ENCODE data around the gene BBIP1.

BBIP1 gene, protein sequence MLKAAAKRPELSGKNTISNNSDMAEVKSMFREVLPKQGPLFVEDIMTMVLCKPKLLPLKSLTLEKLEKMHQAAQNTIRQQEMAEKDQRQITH

DNA sequence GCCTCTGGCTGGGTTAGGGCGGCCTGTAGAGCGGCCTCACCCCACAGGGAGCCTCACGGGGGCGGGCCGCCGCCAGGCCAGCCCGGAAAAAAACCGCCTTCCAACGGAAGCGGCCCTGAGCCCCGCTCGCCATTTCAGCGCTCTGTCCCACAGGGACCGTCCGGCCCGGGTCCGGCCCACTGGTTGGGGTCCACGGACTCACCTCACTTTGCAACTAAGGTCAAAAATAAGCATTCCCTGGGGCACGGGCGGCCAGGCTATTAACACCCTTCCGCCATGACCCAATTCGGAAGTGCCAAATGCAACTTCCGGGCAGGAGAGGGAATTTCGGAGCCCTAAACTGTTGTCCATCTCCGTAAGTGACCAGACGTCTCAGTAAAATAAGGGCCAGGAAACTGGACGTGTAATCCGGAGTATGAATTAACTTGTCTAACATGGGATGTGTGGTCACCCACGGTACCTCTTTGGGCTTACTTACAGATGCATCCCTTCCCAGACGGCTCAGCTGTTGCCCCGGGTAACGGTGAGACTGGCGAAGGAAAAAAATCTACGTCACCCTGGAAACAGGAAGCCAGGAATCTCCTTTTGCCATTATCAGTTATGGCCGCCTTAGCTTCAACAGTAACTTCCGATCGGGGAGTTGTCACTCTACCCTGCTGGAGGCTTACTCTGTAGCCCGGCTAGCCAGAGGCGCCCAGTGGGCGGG lies at the start of gene BBIP1:
TSS of gene BBIP1 (minus strand) at position 538 of the 706 bp plus-strand sequence. CDS start 1,023 bp downstream, outside the sequence.
- no peak for DNase-seq

DNA sequence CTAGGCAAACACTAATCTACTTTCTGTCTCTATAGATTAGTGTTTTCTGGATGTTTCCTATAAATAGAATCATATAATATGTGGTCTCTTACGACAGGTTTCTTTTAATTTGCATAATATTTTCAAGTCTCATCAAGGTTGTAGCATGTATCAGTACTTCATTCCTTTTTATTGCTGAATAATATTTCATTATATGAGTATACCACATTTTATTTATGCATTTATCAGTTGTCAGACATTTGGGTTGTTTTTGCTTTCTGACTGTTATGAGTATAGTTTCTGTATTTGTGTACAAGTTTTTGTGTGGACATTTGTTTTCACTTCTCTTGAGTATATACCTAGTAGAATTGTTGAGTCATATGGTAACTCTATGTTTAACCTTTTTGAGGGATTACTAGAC lies 48.7 kb upstream of the BBIP1 start:
- no peak for DNase-seq

DNA sequence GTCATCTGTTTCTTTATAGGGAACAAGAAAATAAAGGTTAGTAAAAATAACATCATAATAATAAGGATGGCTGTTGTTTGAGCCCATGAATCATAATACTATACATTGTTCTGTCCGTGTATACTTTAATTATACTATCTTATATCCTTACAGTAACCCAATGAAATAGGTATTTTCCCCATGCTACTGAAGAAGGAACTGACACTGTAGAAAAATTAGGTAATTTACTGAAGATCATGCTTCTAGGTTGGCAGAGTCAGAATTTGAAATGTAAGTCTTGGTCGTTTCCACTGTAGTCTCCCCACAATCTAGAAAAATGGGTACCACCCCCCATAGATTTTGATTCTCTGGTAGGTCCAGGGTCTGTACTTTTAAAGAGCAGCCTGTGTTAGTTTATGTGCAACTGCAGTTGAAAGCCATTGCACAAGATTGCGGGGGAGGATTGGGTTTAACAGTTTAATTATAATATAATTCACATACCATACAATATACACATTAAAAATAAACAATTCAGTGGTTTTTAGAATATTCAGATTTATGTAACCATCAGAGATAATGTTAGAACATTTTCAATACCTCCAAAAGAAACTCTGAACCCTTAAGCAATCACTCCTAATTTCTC lies 48.1 kb upstream of the BBIP1 start:
- no peak for DNase-seq

DNA sequence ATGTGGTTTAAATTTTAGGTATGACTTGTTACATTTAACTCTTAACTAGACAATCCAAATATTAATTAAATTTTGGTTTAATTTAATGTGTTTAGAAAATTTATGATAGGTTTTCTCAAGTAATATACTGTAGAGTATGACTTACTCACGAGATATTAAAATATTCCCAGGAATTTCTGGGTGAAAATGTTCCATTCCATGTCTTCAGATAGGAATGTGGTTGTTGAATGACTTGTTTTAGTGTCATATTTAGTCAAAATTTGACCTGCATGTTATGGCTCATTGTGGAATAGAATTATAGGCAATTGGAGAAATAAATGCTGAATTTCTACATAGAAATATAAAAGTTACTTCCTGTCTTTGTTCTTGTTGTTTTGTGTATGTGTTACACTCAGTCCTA lies 47.2 kb upstream of the BBIP1 start:
- DNase-seq: no peak

DNA sequence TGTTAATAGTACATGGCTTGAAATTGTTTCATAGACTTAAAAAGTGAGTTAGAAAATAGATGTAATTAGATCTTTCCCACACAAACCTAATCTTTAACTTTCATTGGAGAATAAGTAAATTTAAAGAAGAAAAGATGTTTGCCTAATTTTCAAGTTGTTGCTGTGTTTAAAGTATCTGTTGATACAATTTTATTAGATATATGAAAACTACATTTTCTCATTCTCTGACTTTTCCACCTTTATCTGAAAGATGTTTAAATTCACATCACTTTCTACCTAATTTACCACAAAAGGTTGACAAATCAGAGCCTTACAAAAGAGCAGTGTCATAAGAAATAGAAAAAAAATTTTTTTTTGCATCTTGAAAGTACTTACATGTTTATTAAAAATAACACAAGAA lies 46.2 kb upstream of the BBIP1 start:
- no peak for DNase-seq

DNA sequence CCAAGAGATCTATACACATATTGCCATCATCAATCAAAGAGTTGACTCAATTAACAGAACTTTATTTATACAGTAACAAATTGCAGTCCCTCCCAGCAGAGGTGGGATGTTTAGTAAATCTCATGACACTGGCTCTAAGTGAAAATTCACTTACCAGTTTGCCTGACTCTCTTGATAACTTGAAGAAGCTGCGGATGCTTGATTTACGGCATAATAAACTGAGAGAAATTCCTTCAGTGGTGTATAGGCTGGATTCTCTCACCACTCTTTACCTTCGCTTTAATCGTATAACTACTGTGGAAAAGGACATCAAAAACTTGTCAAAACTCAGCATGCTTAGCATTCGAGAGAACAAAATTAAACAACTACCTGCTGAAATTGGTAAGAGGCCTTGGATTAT lies 45.7 kb upstream of the BBIP1 start:
- no peak for DNase-seq

DNA sequence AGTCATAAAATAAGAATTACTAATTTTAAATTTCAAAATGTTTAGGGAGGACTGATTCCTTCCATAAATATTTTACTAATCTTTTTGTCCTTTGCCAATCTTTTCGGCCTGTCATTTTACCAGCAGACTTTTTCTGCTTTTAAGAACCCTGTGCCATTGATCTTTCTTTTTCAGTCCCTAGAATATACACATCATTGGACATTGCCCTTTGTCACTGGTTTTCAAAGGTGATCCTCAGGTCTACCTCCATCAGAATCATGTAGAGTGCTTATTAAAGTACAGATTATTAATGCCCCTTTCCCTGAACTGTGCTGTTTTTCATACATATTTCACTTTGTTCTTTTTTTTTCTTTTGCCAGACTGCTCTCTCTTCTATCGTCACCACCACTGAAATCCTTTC lies 44.2 kb upstream of the BBIP1 start:
- no peak for DNase-seq

DNA sequence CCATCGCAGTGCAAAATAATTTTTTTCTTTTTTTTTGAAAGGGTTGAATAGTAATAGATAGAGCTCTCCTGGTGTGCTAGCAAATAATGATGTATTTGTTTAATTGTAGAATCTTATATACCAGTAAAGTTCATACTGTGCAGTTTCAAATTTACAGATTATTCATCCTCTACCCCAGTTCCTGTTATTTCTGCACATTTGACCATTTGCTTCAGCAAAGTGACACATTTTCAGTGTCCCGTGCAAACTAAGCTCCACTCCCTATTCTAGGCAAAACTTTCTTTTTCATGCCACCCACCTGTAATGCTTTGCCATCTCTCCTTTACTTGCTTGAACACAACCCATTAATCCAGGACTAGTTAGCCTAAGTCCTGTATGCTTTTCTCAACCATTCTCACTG lies 43.5 kb upstream of the BBIP1 start:
- DNase-seq: no peak

DNA sequence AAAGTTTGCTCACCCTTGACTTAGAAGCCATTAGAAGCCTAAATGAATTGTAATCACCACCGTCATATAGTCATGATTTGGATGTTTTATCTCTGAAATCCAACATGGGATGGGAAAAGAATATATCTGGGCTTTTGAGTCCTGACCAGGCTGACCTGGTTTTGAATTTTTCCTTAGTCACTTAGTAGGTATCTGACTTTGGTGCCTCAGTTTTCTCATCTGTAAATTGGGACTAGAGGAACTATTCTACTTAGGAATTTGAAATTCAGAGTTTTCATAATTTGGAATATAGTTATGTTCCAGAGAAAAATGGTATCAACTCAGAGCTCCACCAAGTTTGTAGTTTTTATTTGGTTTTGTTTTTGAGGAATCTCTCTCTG lies 41.3 kb upstream of the BBIP1 start:
- no peak for DNase-seq

DNA sequence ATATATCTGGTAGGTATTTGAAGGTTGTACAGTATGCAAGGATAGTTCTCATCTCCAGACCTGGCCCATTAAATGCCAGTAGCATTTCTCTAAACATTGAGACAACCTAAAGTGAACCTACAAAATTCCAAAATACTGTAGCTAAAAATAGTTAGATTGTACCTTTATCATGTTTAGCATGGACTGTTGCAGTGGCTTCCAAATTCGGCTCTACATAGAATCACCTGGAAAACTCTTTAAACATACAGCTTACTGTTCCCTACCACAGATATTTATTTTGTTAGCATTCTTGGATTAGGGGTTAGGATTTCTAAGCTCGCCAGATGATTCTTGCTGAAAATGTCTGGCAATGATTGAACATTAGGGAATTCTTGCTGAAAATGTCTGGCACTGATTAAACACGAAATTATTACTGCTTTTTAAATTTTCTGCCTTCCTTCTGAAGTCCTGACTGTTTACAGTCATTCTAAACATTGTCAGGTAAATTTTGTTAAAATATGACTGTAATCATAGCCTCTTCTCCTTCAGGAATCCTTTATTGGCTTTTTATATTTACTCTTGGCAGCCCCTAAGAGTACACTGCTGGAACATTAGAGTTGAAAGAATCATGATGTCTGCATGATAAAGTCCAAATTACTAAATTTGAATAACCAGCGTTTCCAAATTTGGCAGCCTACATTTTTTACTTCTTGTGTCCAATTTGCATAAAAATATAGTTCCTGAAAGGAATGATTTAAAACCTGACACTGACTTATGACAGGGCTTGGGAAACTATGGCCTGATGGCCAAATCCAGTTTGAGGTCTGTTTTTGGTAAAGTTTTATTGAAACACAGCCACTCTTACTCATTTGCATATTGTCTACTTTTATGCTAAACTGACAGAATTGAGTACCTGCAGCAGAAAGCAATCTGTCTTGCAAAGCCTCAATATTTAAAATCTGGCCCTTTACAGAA lies 40.7 kb upstream of the BBIP1 start:
- DNase-seq: no peak

DNA sequence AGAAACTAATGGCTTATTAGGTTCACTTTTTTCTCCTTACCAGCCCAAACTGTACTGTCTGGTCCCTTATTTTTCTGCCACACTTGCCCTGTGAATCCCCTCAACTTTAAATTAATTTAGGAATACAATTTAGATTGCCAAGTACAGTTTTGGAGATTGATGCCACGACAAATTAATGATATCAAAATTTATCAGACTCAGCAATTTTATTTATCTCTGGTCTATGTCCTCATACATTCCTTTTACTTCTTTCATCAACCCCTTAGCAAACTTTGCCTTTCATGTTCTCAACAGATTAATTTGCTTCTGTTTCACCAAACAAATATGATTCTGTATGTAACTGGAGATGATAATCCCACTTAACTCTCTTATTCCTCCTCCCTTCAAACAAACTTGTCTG lies 38.6 kb upstream of the BBIP1 start:
- DNase-seq: no peak

DNA sequence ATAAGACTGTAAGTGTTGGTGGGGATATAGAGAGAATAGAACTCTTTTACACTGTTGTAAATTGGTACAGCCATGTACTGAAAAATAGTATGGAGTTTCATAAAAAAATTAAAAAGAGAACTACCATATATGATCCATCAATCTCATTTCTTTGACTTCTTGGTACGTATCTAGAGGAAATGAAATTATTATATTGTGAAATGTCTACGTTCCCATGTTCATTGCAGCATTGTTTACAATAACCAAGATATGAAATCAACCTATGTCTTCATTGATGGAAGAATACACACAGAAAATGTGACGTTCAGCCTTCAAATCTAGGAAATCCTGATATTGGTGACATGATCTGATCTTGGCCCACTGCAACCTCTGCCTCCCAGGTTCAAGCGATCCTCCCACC lies 32.4 kb upstream of the BBIP1 start:
- no peak for DNase-seq

DNA sequence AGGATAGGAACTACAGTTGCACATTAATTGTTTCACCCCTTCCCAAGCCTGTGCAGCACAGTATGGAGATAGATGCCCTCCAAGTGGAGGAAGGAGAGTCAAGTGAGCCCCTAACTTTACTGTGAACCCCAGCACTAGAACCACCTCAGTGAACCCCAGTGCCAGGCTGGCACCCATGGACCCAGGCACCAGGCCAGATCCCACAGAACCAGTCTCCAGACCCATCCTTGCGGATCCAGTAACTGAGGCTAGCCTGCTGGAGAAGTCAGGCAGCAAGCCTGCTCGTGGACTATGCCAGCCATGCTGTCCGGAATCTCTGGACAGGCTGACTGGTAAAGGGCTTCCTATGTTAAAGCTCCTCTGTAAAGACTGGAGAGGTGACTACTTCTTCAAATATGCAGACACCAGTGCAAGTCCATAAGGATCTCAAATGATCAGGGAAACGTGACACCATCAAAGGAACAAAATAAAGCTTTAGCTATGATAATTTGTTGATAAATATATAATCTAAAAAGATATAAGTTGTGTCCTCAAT lies 28.1 kb upstream of the BBIP1 start:
- DNase-seq: no peak

DNA sequence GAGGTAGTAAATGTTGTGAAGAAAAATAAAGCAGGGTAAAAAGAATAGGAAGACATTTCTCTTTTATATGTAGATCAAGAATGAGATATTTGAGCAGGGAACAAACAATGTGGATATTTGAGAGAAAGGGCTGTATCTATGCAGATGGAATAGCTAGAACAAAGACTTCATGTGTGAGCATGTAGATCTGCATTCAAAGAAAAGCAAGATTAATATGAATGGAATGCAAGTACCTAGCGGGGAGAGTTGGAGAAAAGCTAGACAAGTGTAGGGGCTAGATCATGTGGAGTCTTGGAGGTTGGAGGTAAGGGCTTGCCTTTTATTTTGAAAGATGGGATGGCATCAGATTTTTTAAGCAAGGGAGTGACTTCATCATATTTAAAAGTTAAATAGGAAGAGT lies 27.5 kb upstream of the BBIP1 start:
- no peak for DNase-seq

DNA sequence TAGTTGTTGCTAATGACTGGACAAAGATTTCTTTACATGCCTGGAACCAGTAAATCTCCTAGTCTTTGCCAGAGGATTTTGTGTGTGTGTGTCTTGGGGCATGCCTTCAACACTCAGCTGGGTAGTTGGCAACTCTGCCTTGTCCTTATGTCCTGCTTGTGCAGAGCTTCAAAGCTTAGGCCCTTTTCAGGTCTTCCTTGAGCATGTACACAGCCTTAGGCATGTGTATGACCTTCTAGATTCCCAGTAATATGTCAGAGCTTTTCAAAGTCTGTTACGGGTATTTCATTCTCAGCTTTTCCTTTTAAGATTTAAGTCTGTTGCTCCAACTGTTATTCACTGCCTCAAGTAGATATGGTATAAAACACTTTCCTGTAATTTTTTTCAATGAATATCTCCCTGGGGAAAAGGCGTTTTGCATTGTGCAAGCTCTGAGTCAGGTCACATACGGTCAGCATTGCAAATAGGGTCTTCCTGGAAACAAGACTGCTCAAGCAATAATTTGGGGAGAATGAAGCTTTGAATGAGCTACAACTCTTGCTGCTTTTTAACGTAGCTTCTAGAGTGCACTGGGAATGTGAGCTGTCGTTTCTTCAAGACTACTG lies 25.9 kb upstream of the BBIP1 start:
- DNase-seq: no peak

DNA sequence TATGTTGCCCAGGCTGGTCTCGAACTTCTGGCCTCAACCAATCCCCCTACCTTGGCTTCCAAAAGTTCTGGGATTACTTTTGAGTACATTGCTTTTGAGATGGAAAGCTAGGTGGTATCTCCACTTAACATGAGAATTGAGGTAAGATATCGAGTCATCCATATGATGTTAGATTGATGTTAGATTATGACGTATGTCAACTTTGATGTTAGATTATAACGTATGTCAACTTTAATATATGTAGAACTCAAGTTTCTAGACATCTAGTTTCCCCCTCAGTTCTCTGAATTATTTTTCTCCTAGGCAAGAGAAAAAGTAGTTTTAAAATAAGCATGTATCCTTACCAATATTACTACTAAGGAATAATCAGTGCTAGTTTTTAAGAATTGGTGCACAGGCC lies 20.4 kb upstream of the BBIP1 start:
- DNase-seq: no peak

DNA sequence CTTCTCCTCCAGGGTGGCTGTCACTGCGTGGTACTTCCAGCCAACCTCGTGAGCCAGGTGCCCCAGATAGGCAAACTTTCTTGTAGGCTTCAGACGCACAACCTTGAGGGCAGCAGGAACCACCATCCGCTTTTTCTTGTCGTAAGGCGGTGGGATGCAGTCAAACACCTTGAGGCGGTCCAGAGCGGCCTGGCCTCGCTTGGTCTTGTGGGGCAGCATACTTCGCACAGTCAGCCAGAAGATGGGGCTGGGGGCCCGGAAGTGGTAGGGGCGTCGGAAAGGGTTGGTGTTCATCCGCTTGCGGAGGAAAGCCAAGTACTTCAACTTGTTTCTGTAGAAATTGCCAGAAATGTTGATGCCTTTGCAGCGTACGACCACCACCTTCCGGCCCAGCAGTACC lies 17.8 kb upstream of the BBIP1 start:
- no peak for DNase-seq

DNA sequence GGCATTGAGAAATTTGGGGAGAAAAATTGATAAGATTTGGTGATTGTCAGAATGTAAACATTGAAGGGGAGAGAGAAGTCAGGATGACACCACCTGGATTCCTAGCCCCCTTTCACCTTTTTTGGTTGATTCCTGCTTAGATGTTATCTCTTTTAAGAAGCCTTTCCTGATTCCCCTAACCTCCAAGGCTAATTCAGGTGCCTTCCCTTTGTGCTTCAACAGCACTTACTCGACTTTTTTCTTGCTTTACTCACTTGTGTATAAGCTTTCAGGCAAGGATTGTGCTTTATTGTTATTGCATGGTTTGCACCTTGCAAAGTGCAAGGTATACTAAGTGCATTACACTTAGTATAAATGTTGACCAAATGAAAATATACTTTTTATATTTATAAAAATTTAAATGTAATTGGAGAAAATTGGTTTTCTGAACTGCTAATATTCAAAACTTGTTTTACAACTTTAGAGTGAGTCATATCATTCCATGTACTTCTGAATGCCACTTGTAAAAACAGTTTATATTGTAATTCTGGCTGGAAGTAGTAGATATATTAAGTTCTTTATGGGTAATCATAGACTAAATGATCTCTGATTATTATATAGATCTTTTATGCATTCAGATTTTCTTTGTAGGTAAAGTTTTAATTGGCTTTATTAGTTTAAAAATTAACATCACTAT lies 13.7 kb upstream of the BBIP1 start:
- no peak for DNase-seq

DNA sequence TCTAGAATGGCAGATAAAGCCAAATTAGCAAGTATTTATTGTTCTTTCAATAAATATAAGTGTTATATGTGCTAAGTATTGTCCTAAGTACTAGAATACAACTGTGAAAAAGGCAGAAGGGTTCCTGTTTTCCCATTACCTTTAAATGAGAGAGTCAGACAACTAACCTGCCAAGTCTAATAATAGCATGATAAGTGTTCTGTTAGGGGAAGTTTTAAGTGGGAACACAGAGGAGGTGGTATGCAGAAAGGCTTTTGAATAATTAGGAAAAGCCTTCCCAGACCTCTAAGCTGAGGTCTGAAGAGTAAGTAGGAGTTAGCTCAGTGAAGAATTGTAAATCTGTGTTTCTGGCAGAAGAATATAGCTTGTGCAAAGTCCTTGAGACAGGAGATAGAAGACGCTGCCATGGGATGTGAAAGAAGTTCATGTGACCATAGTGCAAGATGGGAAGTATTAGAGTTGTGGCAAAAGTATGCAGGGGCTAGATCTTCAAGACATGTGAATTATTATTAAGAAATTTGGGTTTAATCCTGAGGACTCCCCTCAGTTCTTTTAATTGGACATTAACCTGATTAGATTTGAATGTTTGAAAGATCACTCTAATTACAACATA lies 12.9 kb upstream of the BBIP1 start:
- no peak for DNase-seq

DNA sequence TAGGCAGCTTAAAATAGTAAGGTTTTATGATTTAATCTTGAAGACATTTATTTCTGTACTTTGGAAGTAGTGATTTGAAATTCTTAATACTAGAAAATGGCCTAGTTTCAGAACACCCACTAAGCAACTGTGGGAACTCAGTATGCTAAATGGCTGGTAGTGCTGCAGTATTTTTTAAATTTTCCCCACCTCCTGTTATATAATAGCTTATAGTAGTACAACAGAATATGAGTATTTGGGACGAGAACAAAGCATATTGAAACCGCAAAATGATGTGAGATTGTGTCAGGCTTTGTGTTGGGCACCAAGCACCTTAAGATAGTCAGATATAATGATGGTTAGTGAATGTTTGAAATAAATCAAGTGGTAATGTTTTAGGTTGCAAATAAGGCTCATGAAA lies 8.5 kb upstream of the BBIP1 start:
- DNase-seq: no peak

DNA sequence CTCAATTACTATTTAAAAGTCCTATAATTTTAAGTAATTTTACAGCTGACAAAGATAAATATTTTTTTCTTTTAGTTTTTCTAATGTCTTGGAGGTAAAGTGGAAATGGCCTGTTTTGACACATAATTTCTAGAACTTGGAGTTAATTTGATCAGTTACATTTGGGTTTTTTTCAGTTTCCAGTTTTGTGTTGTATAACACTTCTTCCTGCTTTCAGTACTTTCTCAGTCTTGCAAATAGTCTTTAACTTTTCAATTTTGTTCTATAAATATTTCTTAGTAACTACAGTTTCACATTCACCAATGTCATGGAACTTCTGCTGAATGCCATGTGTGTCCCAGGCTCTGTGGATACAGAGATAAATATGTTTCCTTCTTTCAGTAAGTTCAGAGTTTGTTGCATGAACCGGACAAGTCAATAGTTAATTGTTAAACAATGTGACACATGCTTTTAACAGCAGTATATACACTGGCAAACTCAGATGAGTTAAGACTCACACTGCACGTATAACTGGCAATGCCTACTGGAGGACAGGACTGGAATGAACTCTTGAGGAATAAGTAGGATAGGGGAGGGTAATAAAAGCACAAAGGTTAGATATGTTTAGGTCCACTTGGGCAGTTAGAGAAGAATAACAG lies 5.0 kb upstream of the BBIP1 start:
- peak; percentile 6 for DNase-seq
